ENCODE data around the gene ACTN4. TPM values are rescaled to one million over a fixed set of nuclear protein-coding genes. Genes with fewer than 3 reads are reported as not detected.

ACTN4 gene
- total and polyA plus RNA-seq, 10 of the 15 experiments (the other 5 are each of a cell fraction or from before 2014, with no cell fraction given) = 2.4 to 293 (median 72.5) TPM

DNA sequence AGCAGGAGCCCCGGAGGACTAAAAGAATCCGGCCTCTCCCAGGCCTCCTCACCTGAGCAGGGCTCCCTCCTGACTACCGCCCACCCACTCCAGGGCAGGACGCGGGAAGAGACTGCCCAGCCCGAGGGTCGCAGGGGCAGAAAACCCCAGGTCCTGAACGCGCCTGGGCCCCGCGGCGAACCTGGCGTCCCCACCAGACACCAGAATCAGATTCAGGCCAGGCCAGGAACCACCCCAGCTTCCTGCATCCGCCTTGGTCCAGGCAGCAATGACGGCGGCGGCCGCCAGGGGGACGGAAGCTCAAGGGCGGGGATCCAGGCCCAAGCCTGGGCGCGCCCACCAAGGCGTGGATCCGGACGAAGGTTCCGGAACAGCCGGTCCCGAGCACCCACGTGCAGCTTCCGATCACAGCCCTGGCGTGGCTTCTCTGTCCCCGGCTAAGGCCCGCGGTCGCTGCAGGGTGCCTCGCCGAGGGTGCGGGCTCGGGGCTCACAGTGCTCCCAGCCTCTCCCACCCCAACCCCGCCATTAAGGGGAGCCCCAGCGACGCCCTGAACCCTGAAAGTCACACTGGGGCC, 122.3 kb downstream of the ACTN4 start (continued):
- TF ChIP-seq, protein P1, sequence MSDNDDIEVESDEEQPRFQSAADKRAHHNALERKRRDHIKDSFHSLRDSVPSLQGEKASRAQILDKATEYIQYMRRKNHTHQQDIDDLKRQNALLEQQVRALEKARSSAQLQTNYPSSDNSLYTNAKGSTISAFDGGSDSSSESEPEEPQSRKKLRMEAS (IDR thresholded peaks at IDR 0.05; ENCODE audit: low read depth, low read length) = peak; percentile 53; the same call in 1 of the 2 replicates
- TF ChIP-seq ATF7 (IDR thresholded peaks at IDR 0.05; ENCODE audit: low read depth) = no peak
- TF ChIP-seq ZBED1 (IDR thresholded peaks at IDR 0.05; ENCODE audit: borderline replicate concordance) = no peak
- TF ChIP-seq, protein P2, sequence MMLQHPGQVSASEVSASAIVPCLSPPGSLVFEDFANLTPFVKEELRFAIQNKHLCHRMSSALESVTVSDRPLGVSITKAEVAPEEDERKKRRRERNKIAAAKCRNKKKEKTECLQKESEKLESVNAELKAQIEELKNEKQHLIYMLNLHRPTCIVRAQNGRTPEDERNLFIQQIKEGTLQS (IDR thresholded peaks at IDR 0.05; ENCODE audit: borderline replicate concordance, extremely low read depth, low read depth, low read length) = no peak
- no peak for TF ChIP-seq ZSCAN29 (IDR thresholded peaks at IDR 0.05)
- TF ChIP-seq NFYA (IDR thresholded peaks at IDR 0.05; ENCODE audit: borderline replicate concordance, low read depth, low read length) = no peak
- no peak for TF ChIP-seq TCF3 (IDR thresholded peaks at IDR 0.05; ENCODE audit: borderline replicate concordance, insufficient read depth, low read depth, low read length)
- TF ChIP-seq NFIC (IDR thresholded peaks at IDR 0.05; ENCODE audit: low read depth, low read length) = no peak
- peak; percentile 35; the same call in 1 of the 2 replicates for TF ChIP-seq RAD21 (IDR thresholded peaks at IDR 0.05; ENCODE audit: insufficient read depth, low read depth, low read length)
- TF ChIP-seq, protein P3, sequence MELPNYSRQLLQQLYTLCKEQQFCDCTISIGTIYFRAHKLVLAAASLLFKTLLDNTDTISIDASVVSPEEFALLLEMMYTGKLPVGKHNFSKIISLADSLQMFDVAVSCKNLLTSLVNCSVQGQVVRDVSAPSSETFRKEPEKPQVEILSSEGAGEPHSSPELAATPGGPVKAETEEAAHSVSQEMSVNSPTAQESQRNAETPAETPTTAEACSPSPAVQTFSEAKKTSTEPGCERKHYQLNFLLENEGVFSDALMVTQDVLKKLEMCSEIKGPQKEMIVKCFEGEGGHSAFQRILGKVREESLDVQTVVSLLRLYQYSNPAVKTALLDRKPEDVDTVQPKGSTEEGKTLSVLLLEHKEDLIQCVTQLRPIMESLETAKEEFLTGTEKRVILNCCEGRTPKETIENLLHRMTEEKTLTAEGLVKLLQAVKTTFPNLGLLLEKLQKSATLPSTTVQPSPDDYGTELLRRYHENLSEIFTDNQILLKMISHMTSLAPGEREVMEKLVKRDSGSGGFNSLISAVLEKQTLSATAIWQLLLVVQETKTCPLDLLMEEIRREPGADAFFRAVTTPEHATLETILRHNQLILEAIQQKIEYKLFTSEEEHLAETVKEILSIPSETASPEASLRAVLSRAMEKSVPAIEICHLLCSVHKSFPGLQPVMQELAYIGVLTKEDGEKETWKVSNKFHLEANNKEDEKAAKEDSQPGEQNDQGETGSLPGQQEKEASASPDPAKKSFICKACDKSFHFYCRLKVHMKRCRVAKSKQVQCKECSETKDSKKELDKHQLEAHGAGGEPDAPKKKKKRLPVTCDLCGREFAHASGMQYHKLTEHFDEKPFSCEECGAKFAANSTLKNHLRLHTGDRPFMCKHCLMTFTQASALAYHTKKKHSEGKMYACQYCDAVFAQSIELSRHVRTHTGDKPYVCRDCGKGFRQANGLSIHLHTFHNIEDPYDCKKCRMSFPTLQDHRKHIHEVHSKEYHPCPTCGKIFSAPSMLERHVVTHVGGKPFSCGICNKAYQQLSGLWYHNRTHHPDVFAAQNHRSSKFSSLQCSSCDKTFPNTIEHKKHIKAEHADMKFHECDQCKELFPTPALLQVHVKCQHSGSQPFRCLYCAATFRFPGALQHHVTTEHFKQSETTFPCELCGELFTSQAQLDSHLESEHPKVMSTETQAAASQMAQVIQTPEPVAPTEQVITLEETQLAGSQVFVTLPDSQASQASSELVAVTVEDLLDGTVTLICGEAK (IDR thresholded peaks at IDR 0.05; ENCODE audit: borderline replicate concordance) = no peak
- TF ChIP-seq CEBPB (IDR thresholded peaks at IDR 0.05; ENCODE audit: borderline replicate concordance in 1 of 2, low read depth in 2 of 2, low read length in 2 of 2) = no peak
- TF ChIP-seq WRNIP1 (IDR thresholded peaks at IDR 0.05; ENCODE audit: borderline replicate concordance, low read depth, low read length) = no peak
- peak; percentile 43; the same call in 1 of the 2 replicates for TF ChIP-seq PAX5 (IDR thresholded peaks at IDR 0.05; ENCODE audit: borderline replicate concordance, low read depth, low read length)
- no peak for TF ChIP-seq MYB (IDR thresholded peaks at IDR 0.05; ENCODE audit: borderline replicate concordance, low read depth, low read length)
- TF ChIP-seq SP1 (IDR thresholded peaks at IDR 0.05; ENCODE audit: low read depth, low read length) = no peak
- TF ChIP-seq, protein P4, sequence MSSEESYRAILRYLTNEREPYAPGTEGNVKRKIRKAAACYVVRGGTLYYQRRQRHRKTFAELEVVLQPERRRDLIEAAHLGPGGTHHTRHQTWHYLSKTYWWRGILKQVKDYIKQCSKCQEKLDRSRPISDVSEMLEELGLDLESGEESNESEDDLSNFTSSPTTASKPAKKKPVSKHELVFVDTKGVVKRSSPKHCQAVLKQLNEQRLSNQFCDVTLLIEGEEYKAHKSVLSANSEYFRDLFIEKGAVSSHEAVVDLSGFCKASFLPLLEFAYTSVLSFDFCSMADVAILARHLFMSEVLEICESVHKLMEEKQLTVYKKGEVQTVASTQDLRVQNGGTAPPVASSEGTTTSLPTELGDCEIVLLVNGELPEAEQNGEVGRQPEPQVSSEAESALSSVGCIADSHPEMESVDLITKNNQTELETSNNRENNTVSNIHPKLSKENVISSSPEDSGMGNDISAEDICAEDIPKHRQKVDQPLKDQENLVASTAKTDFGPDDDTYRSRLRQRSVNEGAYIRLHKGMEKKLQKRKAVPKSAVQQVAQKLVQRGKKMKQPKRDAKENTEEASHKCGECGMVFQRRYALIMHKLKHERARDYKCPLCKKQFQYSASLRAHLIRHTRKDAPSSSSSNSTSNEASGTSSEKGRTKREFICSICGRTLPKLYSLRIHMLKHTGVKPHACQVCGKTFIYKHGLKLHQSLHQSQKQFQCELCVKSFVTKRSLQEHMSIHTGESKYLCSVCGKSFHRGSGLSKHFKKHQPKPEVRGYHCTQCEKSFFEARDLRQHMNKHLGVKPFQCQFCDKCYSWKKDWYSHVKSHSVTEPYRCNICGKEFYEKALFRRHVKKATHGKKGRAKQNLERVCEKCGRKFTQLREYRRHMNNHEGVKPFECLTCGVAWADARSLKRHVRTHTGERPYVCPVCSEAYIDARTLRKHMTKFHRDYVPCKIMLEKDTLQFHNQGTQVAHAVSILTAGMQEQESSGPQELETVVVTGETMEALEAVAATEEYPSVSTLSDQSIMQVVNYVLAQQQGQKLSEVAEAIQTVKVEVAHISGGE (CRISPR knock-in tag; IDR thresholded peaks at IDR 0.05) = no peak
- TF ChIP-seq NRF1 (conservative IDR thresholded peaks at IDR 0.05; ENCODE audit: low read depth, low read length) = no peak
- TF ChIP-seq NR2C1 (IDR thresholded peaks at IDR 0.05) = no peak
- 0 out of 2 replicates have a peak, but pooled peaks have one; percentile 38 for TF ChIP-seq LARP7 (IDR thresholded peaks at IDR 0.05)
- TF ChIP-seq, protein P5, sequence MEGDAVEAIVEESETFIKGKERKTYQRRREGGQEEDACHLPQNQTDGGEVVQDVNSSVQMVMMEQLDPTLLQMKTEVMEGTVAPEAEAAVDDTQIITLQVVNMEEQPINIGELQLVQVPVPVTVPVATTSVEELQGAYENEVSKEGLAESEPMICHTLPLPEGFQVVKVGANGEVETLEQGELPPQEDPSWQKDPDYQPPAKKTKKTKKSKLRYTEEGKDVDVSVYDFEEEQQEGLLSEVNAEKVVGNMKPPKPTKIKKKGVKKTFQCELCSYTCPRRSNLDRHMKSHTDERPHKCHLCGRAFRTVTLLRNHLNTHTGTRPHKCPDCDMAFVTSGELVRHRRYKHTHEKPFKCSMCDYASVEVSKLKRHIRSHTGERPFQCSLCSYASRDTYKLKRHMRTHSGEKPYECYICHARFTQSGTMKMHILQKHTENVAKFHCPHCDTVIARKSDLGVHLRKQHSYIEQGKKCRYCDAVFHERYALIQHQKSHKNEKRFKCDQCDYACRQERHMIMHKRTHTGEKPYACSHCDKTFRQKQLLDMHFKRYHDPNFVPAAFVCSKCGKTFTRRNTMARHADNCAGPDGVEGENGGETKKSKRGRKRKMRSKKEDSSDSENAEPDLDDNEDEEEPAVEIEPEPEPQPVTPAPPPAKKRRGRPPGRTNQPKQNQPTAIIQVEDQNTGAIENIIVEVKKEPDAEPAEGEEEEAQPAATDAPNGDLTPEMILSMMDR (IDR thresholded peaks at IDR 0.05 in 2 of 3, conservative IDR thresholded peaks at IDR 0.05 in 1 of 3; ENCODE audit: control insufficient read depth in 2 of 3, extremely low read depth in 1 of 3, insufficient read depth in 1 of 3, low read depth in 3 of 3, low read length in 3 of 3) = peak; percentile 29 to 69 (median 60)

All from GM12878 (cell line).